H1 (cell line): ENCODE data around the gene FLT3. TPM values are rescaled to one million over a fixed set of nuclear protein-coding genes. Genes with fewer than 3 reads are reported as not detected.

ENCODE experiments used
- CTCF ChIA-PET: fragments of 300-600 bp; sonication (Branson Sonifier 250); formaldehyde crosslinking; loops from one replicate; lab custom pipeline; 2021; ENCODE audit not compliant: partially characterized antibody; lab: Charles Lee
- POLR2A ChIA-PET: fragments of 300-600 bp; sonication (Branson Sonifier 250); formaldehyde crosslinking; loops from one replicate; lab custom pipeline; 2021; ENCODE audit warnings: inconsistent platforms; ENCODE audit not compliant: partially characterized antibody; lab: Charles Lee
- DNase-seq, 2 experiments: peaks; one replicate each; pipeline versions ENCODE4 v3.0.0 to v3.0.0-alpha.2; 2010 to 2022; ENCODE audit warnings: low spot score in 2 of 2, low read depth in 1 of 2, mixed read lengths in 1 of 2
- FAIRE-seq: peaks from 2 replicates; lab custom pipeline; 2011; peaks lifted over from hg19 to GRCh38; lab: Jason Lieb, UNC
- H2AFZ ChIP-seq: 2 replicates; pipeline ENCODE4 v1.8.1; 2012; ENCODE audit warnings: low read length, inconsistent platforms
- H2AK5ac ChIP-seq: 2 replicates; pipeline ENCODE4 v1.6.1; 2013; ENCODE audit warnings: low read depth, low read length
- H2BK120ac ChIP-seq: replicated peaks from 2 replicates; pipeline ENCODE3; 2013; ENCODE audit warnings: low read depth, low read length, inconsistent platforms
- H2BK12ac ChIP-seq: 2 replicates; pipeline ENCODE4 v1.6.1; 2013; ENCODE audit warnings: low read depth, low read length
- H2BK15ac ChIP-seq: 2 replicates; pipeline ENCODE4 v1.6.1; 2013; ENCODE audit warnings: low read length
- H2BK20ac ChIP-seq: 2 replicates; pipeline ENCODE4 v1.6.1; 2013; ENCODE audit warnings: low read length
- H2BK5ac ChIP-seq: 2 replicates; pipeline ENCODE4 v1.6.1; 2013; ENCODE audit warnings: low read depth, low read length
- H3K14ac ChIP-seq: 2 replicates; pipeline ENCODE4 v1.6.1; 2013; ENCODE audit warnings: inconsistent platforms; ENCODE audit not compliant: insufficient read length
- H3K18ac ChIP-seq: 2 replicates; pipeline ENCODE4 v1.6.1; 2013; ENCODE audit warnings: low read length; ENCODE audit errors: extremely low read depth
- H3K23ac ChIP-seq: 2 replicates; pipeline ENCODE4 v1.6.1; 2013; ENCODE audit warnings: inconsistent platforms; ENCODE audit not compliant: insufficient read length
- H3K23me2 ChIP-seq: 2 replicates; pipeline ENCODE4 v1.6.1; 2013; ENCODE audit warnings: low read depth, low read length
- H3K27ac ChIP-seq: 2 replicates; pipeline ENCODE4 v1.6.1; 2011; ENCODE audit warnings: low read depth, low read length, inconsistent platforms
- H3K27me3 ChIP-seq, 4 experiments: replicated peaks in 1 of 4; 1 replicate in 1 of 4; 2 replicates in 3 of 4; pipeline versions ENCODE4 v1.6.1 to v1.8.1; 2011 to 2013; ENCODE audit warnings: low read length in 3 of 4, mild to moderate bottlenecking in 3 of 4, inconsistent platforms in 2 of 4, mixed read lengths in 2 of 4, moderate library complexity in 1 of 4; ENCODE audit not compliant: control insufficient read depth in 3 of 4, insufficient read depth in 3 of 4; ENCODE audit errors: extremely low read depth in 1 of 4
- H3K36me3 ChIP-seq, 4 experiments: 2 replicates each; pipeline versions ENCODE4 v1.6.1 to v1.8.1; 2011 to 2013; ENCODE audit warnings: mild to moderate bottlenecking in 4 of 4, low read length in 3 of 4, moderate library complexity in 2 of 4, control low read depth in 1 of 4, inconsistent platforms in 1 of 4; ENCODE audit not compliant: insufficient read depth in 4 of 4, control insufficient read depth in 2 of 4
- H3K4ac ChIP-seq: replicated peaks from 2 replicates; pipeline ENCODE3; 2013; ENCODE audit warnings: low read length, low read depth, mixed read lengths, inconsistent platforms; ENCODE audit not compliant: insufficient read length
- H3K4me1 ChIP-seq, 4 experiments: replicated peaks in 1 of 4; 1 replicate in 1 of 4; 2 replicates in 3 of 4; pipeline versions ENCODE4 v1.6.1 to v1.8.1; 2011 to 2013; ENCODE audit warnings: low read length in 3 of 4, inconsistent platforms in 2 of 4, mixed read lengths in 1 of 4; ENCODE audit not compliant: insufficient read depth in 4 of 4, control insufficient read depth in 3 of 4
- H3K4me2 ChIP-seq, 2 experiments: 2 replicates each; pipeline versions ENCODE4 v1.6.1 to v1.8.1; 2011 to 2013; ENCODE audit warnings: low read depth in 2 of 2, low read length in 2 of 2, control low read depth in 1 of 2, inconsistent platforms in 1 of 2, mild to moderate bottlenecking in 1 of 2; ENCODE audit not compliant: insufficient read depth in 1 of 2
- H3K4me3 ChIP-seq, 4 experiments: fragments of 200-600, 300-600 bp in 1 of 4; sonication (generic), shearing (Covaris generic), sonication (Bioruptor Twin) in 1 of 4; 2 replicates each; pipeline versions ENCODE4 v1.5.1 to v1.8.1; 2011 to 2016; ENCODE audit warnings: low read length in 4 of 4, low read depth in 3 of 4, control low read depth in 2 of 4, inconsistent platforms in 2 of 4, mild to moderate bottlenecking in 2 of 4, mixed read lengths in 1 of 4, moderate library complexity in 1 of 4; ENCODE audit not compliant: insufficient read depth in 2 of 4; ENCODE audit errors: extremely low read depth in 1 of 4
- H3K56ac ChIP-seq: replicated peaks from 2 replicates; pipeline ENCODE3; 2013; ENCODE audit warnings: low read depth, mild to moderate bottlenecking, mixed read lengths, low read length, inconsistent platforms; ENCODE audit not compliant: insufficient read length
- H3K79me1 ChIP-seq: 2 replicates; pipeline ENCODE4 v1.6.1; 2013; ENCODE audit warnings: low read depth, low read length, control low read depth
- H3K79me2 ChIP-seq, 2 experiments: 2 replicates each; pipeline versions ENCODE4 v1.6.1 to v1.8.1; 2012 to 2013; ENCODE audit warnings: low read length in 2 of 2, mild to moderate bottlenecking in 2 of 2, inconsistent platforms in 1 of 2; ENCODE audit not compliant: insufficient read depth in 2 of 2, control insufficient read depth in 1 of 2
- H3K9ac ChIP-seq, 4 experiments: replicated peaks in 1 of 4; 1 replicate in 1 of 4; 2 replicates in 3 of 4; pipeline versions ENCODE4 v1.6.1 to v1.8.1; 2011 to 2013; ENCODE audit warnings: low read depth in 3 of 4, low read length in 3 of 4, control low read depth in 2 of 4, mild to moderate bottlenecking in 2 of 4, moderate library complexity in 2 of 4, inconsistent platforms in 1 of 4; ENCODE audit errors: extremely low read depth in 1 of 4
- H3K9me3 ChIP-seq, 2 experiments: 2 replicates each; pipeline versions ENCODE4 v1.6.1 to v1.8.1; 2012 to 2013; ENCODE audit warnings: mild to moderate bottlenecking in 2 of 2, moderate library complexity in 2 of 2, control low read depth in 1 of 2, inconsistent platforms in 1 of 2, low read depth in 1 of 2, low read length in 1 of 2, mixed read lengths in 1 of 2; ENCODE audit not compliant: insufficient read depth in 2 of 2
- H4K20me1 ChIP-seq, 2 experiments: replicated peaks in 1 of 2; 2 replicates each; pipeline versions ENCODE3 to v1.8.1; 2011 to 2013; ENCODE audit warnings: inconsistent platforms in 2 of 2, low read length in 2 of 2, mild to moderate bottlenecking in 1 of 2; ENCODE audit not compliant: insufficient read depth in 2 of 2, control insufficient read depth in 1 of 2
- H4K5ac ChIP-seq: 2 replicates; pipeline ENCODE4 v1.6.1; 2013; ENCODE audit warnings: low read length, low read depth, mixed read lengths, inconsistent platforms; ENCODE audit not compliant: insufficient read length
- H4K8ac ChIP-seq: 2 replicates; pipeline ENCODE4 v1.8.0; 2013; ENCODE audit warnings: mild to moderate bottlenecking, moderate library complexity, low read length, inconsistent platforms; ENCODE audit not compliant: insufficient read depth; ENCODE audit errors: extremely low read depth
- H4K91ac ChIP-seq: replicated peaks from 2 replicates; pipeline ENCODE3; 2013; ENCODE audit warnings: low read length, mixed read lengths, inconsistent platforms; ENCODE audit not compliant: insufficient read length
- EZH2 ChIP-seq: fragments of 200-600 bp; sonication (generic); IDR thresholded peaks from 2 replicates; pipeline ENCODE4 v1.7.1; 2012; ENCODE audit warnings: low read depth, mild to moderate bottlenecking, moderate library complexity, low read length, inconsistent platforms; ENCODE audit not compliant: severe bottlenecking
- HDAC6 ChIP-seq: IDR thresholded peaks from one replicate; pipeline ENCODE4 v1.7.1; 2012; ENCODE audit warnings: low read depth, mild to moderate bottlenecking, inconsistent platforms, low read length, moderate library complexity
- RAD21 ChIP-seq, 2 experiments: IDR thresholded peaks in 1 of 2; conservative IDR thresholded peaks in 1 of 2; 2 replicates each; pipeline ENCODE4 v1.6.1; 2011; ENCODE audit warnings: low read depth in 2 of 2, low read length in 2 of 2, improper control_type of control experiment in 1 of 2, inconsistent platforms in 1 of 2, mild to moderate bottlenecking in 1 of 2, moderate library complexity in 1 of 2
- WGBS, 2 experiments: shearing (Covaris generic) in 1 of 2; methylation state at CpG; one replicate each; pipeline versions ENCODE4 v1.1.6 to v1.1.7; 2013 to 2015; ENCODE audit warnings: low lambda C conversion rate in 2 of 2, mixed read lengths in 2 of 2, inconsistent platforms in 1 of 2, low coverage in 1 of 2, missing lambda C conversion rate in 1 of 2; ENCODE audit not compliant: insufficient replicate concordance in 2 of 2, insufficient coverage in 1 of 2, insufficient read length in 1 of 2; ENCODE audit errors: extremely low coverage in 1 of 2, missing lambda C conversion rate in 1 of 2; 5-methylcytosine and 5-hydroxymethylcytosine counted together
- polyA plus RNA-seq, 7 experiments: library from polyadenylated mRNA; depleted of rRNA in 3 of 7; stranded (reverse) in 5 of 7; unstranded in 2 of 7; fragments of >200 nt in 5 of 7; fragments of 200-250 nt in 2 of 7; gene quantifications; 1 replicate in 5 of 7; 2 replicates in 1 of 7; 4 replicates in 1 of 7; pipeline versions ENCODE4 v1.2.1 to v1.2.3, GENCODE V29; 2011 to 2013; ENCODE audit warnings: missing spikeins in 2 of 7, mixed read lengths in 2 of 7
- total RNA-seq: library from RNA; stranded (reverse); fragmentation: NEBNext Ultra II Directional; extraction: Animal tissue kit (Norgen Biotek cat#: 25700); gene quantifications from 2 replicates; pipeline ENCODE4 v1.2.1, GENCODE V29; 2021
- TF ChIP-seq, protein P1 (sequence below): IDR thresholded peaks from 2 replicates; pipeline ENCODE4 v1.6.1; 2011; ENCODE audit warnings: low read depth, mild to moderate bottlenecking, low read length; ENCODE audit not compliant: insufficient read depth
- TF ChIP-seq, protein P2 (sequence below): IDR thresholded peaks from 2 replicates; pipeline ENCODE4 v1.6.1; 2012; ENCODE audit warnings: low read length, inconsistent platforms

FLT3 gene
- total and polyA plus RNA-seq, 2 of the 8 experiments (the other 6 are each of a cell fraction or from before 2014, with no cell fraction given), result 0.44 to 0.71 TPM

DNA sequence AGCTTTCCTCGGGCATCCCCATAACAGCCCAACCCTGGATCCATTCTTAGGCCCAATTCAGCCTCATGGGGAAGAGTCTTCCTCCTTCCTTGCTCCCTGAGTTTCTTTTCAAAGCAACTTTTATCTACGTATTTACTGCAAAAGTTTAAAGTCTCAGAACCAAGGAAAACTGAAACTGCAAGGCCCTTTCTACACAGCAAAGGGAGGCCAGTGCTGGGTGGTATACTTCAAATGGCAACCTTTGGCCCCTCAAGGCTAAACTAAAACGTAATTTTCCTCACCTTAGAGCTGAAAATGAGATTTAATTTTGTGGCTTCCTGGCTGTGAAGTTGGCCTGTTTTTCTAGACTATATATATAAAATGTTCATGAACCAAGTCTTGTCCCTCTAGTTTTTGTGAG is 136.9 kb downstream of the FLT3 start:
- Histone ChIP-seq H3K4me2 (no peak overlapping the region), H2BK5ac (no peak overlapping the region), H3K14ac (no peak overlapping the region), H3K23ac (no peak overlapping the region), H3K4me3 (no peak overlapping the region), H2BK12ac (no peak overlapping the region), H4K20me1 (peaks cover 24 to 44% of the 10 kb centered on the region in 2 experiments), H4K8ac (no peak overlapping the region), H2BK20ac (no peak overlapping the region), H3K9me3 (no peaks in the 10 kb centered on the region), H2AFZ (no peak overlapping the region), H4K91ac (no peak overlapping the region), H3K27ac (no peak overlapping the region), H3K56ac (no peak overlapping the region), H3K79me1 (no peaks in the 10 kb centered on the region), H3K4ac (no peak overlapping the region), H3K18ac (no peak overlapping the region), H3K27me3 (peaks cover 93 to 100% (median 98%) of the 10 kb centered on the region in 4 experiments), H3K4me1 (peaks cover 10 to 40% (median 24%) of the 10 kb centered on the region in 4 experiments; a peak in 6 of 7 replicates), H3K23me2 (peaks cover 4% of the 10 kb centered on the region; the same call in 1 of the 2 replicates), H3K9ac (no peak overlapping the region), H2AK5ac (no peak overlapping the region), H3K79me2 (no peaks in the 10 kb centered on the region), H3K36me3 (peaks cover 0 to 6% (median 0%) of the 10 kb centered on the region in 4 experiments; a peak in 1 of 8 replicates), H4K5ac (no peak overlapping the region), H2BK120ac (no peak overlapping the region), H2BK15ac (no peak overlapping the region)
- POLR2A ChIA-PET, result no interaction called here
- CTCF ChIA-PET, result interaction anchor here (0.6 to 19.7 kb wide), 4 partner anchors 9 to 1711 kb away, joined by 3 to 283 read pairs (median 54); partner anchors contain the start of genes CDX2 and URAD
- 37% methylated on average over 3 of the region's 3 CpGs; no CpG with 5 or more reads in 1 of the 2 experiments for WGBS, 2 experiments
- DNase-seq (no peak), FAIRE-seq (no peak)
- TF ChIP-seq RAD21 (IDR thresholded peaks at IDR 0.05 in 1 of 2, conservative IDR thresholded peaks at IDR 0.05 in 1 of 2; ENCODE audit: low read depth in 2 of 2, low read length in 2 of 2), result no peak
- TF ChIP-seq, protein P1, sequence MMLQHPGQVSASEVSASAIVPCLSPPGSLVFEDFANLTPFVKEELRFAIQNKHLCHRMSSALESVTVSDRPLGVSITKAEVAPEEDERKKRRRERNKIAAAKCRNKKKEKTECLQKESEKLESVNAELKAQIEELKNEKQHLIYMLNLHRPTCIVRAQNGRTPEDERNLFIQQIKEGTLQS, result no peak
- no peak for TF ChIP-seq HDAC6
- TF ChIP-seq, protein P2, sequence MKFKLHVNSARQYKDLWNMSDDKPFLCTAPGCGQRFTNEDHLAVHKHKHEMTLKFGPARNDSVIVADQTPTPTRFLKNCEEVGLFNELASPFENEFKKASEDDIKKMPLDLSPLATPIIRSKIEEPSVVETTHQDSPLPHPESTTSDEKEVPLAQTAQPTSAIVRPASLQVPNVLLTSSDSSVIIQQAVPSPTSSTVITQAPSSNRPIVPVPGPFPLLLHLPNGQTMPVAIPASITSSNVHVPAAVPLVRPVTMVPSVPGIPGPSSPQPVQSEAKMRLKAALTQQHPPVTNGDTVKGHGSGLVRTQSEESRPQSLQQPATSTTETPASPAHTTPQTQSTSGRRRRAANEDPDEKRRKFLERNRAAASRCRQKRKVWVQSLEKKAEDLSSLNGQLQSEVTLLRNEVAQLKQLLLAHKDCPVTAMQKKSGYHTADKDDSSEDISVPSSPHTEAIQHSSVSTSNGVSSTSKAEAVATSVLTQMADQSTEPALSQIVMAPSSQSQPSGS, result no peak
- TF ChIP-seq EZH2, result no peak
